HG02852 (cell line): Measurements from ENCODE around the gene SAMSN1.
A peak's percentile ranks its signal among the peaks of the same experiment; 100 is the strongest.
"Not testable (repeated sequence)": the region's sequence is repeated elsewhere in the genome, so short reads cannot be mapped to it uniquely, and the experiment has no call there.

ENCODE experiments used
- ATAC-seq: cut with Tn5 transposase; IDR thresholded peaks from one replicate; pipeline ENCODE4 v1.9.1; 2021; ENCODE audit warnings: mild to moderate bottlenecking, moderate library complexity; ENCODE audit not compliant: unreplicated experiment

SAMSN1 gene

GRCh38 chr21:14531757-14532316 lies 14.3 kb downstream of the SAMSN1 start:
- no peak for ATAC-seq

- no peak for ATAC-seq
These were observed 15.5 kb downstream of the SAMSN1 start for GRCh38 chr21:14530592-14530991.

- ATAC-seq: no peak
These were observed 17.3 kb downstream of the SAMSN1 start for GRCh38 chr21:14528815-14529214.

- no peak for ATAC-seq
These were observed 18.1 kb downstream of the SAMSN1 start for GRCh38 chr21:14527696-14528652.

- no peak for ATAC-seq
These were observed 19.0 kb downstream of the SAMSN1 start for GRCh38 chr21:14526836-14527695.

GRCh38 chr21:14526199-14526598 lies 19.9 kb downstream of the SAMSN1 start:
- no peak for ATAC-seq

- ATAC-seq: peak; percentile 88
These were observed 22.9 kb downstream of the SAMSN1 start for GRCh38 chr21:14523234-14523633.

GRCh38 chr21:14522736-14523135 lies 23.4 kb downstream of the SAMSN1 start:
- no peak for ATAC-seq

- no peak for ATAC-seq
These were observed 25.6 kb downstream of the SAMSN1 start for GRCh38 chr21:14520535-14520934.

- no peak for ATAC-seq
These were observed 27.1 kb downstream of the SAMSN1 start for GRCh38 chr21:14519000-14519399.

GRCh38 chr21:14513804-14514203 lies 32.3 kb downstream of the SAMSN1 start:
- ATAC-seq: no peak

GRCh38 chr21:14506859-14507457 lies 39.2 kb downstream of the SAMSN1 start:
- not testable (repeated sequence) for ATAC-seq

GRCh38 chr21:14500873-14501272 lies 45.2 kb downstream of the SAMSN1 start:
- no peak for ATAC-seq

- ATAC-seq: no peak
These were observed 46.8 kb downstream of the SAMSN1 start for GRCh38 chr21:14499316-14499715.

GRCh38 chr21:14497825-14498224 lies 48.3 kb downstream of the SAMSN1 start:
- no peak for ATAC-seq

- no peak for ATAC-seq
These were observed 51.0 kb downstream of the SAMSN1 start for GRCh38 chr21:14495075-14495474.

GRCh38 chr21:14494181-14494580 lies 51.9 kb downstream of the SAMSN1 start:
- ATAC-seq: not testable (repeated sequence)

- ATAC-seq: no peak
These were observed 52.4 kb downstream of the SAMSN1 start for GRCh38 chr21:14493731-14494130.

GRCh38 chr21:14492931-14493330 lies 53.2 kb downstream of the SAMSN1 start:
- no peak for ATAC-seq

GRCh38 chr21:14491269-14491681 lies 54.8 kb downstream of the SAMSN1 start:
- ATAC-seq: no peak

- no peak for ATAC-seq
These were observed 57.4 kb downstream of the SAMSN1 start for GRCh38 chr21:14488672-14489204.
